Tibial nerve (tissue), 4 donors: ENCODE measurements around the gene TBC1D16. TPM values are rescaled to one million over a fixed set of nuclear protein-coding genes. Genes with fewer than 3 reads are reported as not detected.

Source experiments
- DNase-seq, 2 donors: peaks; one replicate each; pipeline ENCODE4 v3.0.0-alpha.2; 2019; ENCODE audit warnings: low spot score in 2 of 2
- H3K27ac ChIP-seq, 4 donors: fragments of 200-600 bp; sonication (generic) in 3 of 4; one replicate each; pipeline ENCODE4 v1.5.1; 2017 to 2019; ENCODE audit warnings: mild to moderate bottlenecking in 1 of 4
- H3K27me3 ChIP-seq, 2 donors: fragments of 200-600 bp; sonication (generic) in 1 of 2; one replicate each; pipeline versions ENCODE4 v1.5.1 to v1.6.0; 2017 to 2019
- H3K36me3 ChIP-seq, 3 donors: fragments of 200-600 bp; sonication (generic); one replicate each; pipeline ENCODE4 v1.5.1; 2018 to 2019
- H3K4me1 ChIP-seq, 4 donors: fragments of 200-600 bp; sonication (generic) in 3 of 4; one replicate each; pipeline ENCODE4 v1.5.1; 2017 to 2019
- H3K4me3 ChIP-seq, 4 donors: fragments of 200-600 bp; sonication (generic) in 3 of 4; one replicate each; pipeline ENCODE4 v1.5.1; 2017 to 2019; ENCODE audit warnings: mild to moderate bottlenecking in 1 of 4, moderate library complexity in 1 of 4
- H3K9me3 ChIP-seq, 4 donors: fragments of 200-600 bp; sonication (generic) in 3 of 4; one replicate each; pipeline ENCODE4 v1.5.1; 2017 to 2019
- CTCF ChIP-seq, 5 experiments: fragments of 200-600 bp in 3 of 5; fragments of 450-650 bp in 2 of 5; sonication (generic) in 3 of 5; IDR thresholded peaks; one replicate each; pipeline ENCODE4 v1.5.1; 2016 to 2019; ENCODE audit warnings: antibody characterized with exemption in 5 of 5, mild to moderate bottlenecking in 3 of 5, moderate library complexity in 2 of 5
- EP300 ChIP-seq, 2 donors: sonication (generic); formaldehyde crosslinking; IDR thresholded peaks; one replicate each; pipeline ENCODE4 v1.6.1; 2017; ENCODE audit warnings: antibody characterized with exemption in 2 of 2, mild to moderate bottlenecking in 1 of 2
- POLR2A ChIP-seq, 2 donors: fragments of 450-650 bp; IDR thresholded peaks; one replicate each; pipeline ENCODE4 v1.6.1; 2017; ENCODE audit warnings: antibody characterized with exemption in 2 of 2, mild to moderate bottlenecking in 2 of 2, moderate library complexity in 2 of 2
- WGBS, 2 donors: methylation state at CpG; one replicate each; pipeline ENCODE4 v1.1.5; 2018; 5-methylcytosine and 5-hydroxymethylcytosine counted together
- total RNA-seq, 4 donors: library from RNA; depleted of rRNA; stranded (reverse); fragments of >200 nt; gene quantifications; one replicate each; pipeline ENCODE4 v1.1.0, GENCODE V29; 2016

Gene TBC1D16
- total RNA-seq, 4 donors from 2014 or later, result 48.3 to 68.4 (median 58.1) TPM

DNA sequence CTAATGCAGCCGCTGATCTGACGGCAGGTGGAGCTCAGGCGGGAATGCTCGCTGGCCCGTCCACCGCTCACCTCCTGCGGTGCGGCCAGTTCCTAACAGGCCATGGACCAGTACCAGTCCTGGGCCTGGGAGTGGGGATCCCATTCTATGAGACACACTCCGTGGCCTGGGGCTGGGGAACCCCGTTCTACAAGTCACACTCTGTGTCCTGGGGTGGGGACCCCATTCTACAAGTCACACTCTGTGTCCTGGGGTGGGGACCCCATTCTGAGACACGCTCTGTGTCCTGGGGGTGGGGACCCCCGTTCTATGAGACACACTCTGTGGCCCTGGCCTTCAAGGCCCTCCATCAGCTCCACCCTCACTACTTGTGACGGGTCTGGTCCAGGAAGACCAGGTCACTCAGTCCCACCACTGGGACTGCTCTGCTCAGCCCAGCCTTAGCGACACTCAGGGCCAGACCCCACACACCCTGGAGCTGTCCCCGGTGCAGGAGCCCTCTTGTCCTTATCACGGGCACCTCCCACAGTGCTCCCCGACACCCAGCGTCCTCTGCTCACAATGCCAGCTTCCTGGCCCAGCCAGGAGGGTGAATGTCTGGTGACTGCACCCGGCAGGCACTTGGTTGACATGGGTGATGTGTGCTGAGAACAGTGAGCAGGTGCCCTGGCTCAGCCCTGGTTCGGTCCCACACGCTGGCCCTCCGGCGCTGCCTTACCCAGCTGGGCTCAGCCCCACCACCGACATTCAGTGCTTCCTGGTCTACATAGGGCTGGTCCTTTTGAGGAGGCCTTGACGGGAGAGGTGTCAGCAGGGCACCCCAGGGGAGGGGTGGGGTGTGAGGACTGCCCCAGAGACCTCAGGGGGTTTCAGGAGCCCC, 89.1 kb downstream of the TBC1D16 start:
- TF ChIP-seq EP300 (IDR thresholded peaks at IDR 0.05) (no peak), CTCF (IDR thresholded peaks at IDR 0.05) (no peak), POLR2A (IDR thresholded peaks at IDR 0.05) (no peak)
- peaks cover 0 to 87% (median 11%) of the 10 kb centered on the region in 3 donors for H3K36me3 ChIP-seq

DNA sequence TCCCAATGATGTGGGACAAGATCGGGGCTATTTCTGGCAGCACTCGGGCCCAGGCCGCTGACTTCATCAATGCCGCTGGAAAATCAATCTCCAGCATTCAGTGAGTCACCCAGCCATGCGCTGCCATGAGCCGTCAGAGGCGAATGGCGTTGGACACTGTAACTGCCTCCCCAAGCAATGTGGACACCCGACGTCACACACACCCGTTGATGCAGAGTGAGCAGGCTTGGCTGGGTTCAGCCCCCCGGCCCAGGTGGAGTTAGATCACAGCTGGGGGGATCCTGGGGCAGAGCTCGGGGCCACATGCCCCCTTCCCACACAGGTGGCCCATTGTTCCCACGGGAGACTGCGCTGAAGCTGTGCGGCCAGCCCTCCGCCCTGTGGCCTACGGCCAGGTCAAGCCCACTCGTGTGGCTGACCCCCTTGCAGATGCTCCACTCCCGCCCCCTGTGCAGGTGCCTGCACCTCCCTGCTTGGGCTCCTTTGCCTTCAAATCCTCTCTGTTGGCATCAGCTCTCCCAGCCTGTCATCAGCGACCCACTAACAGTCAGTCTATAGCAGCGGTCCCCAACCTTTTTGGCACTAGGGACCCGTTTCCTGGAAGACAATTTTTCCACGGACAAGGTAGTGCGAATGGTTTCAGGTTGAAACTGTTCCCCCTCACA, 89.9 kb downstream of the TBC1D16 start:
- 81 to 84% methylated on average over 19 to 20 of the region's 25 CpGs for WGBS, 2 donors
- H3K27me3 ChIP-seq, result no peaks in the 10 kb centered on the region
- no peak overlapping the region for H3K4me3 ChIP-seq
- peaks cover 0 to 28% (median 0%) of the 10 kb centered on the region in 4 donors for H3K4me1 ChIP-seq
- no peak for TF ChIP-seq EP300 (IDR thresholded peaks at IDR 0.05)
- TF ChIP-seq CTCF (IDR thresholded peaks at IDR 0.05), result no peak
- H3K27ac ChIP-seq, result no peak overlapping the region
- no peaks in the 10 kb centered on the region for H3K9me3 ChIP-seq
- H3K36me3 ChIP-seq, result peaks cover 0 to 96% (median 11%) of the 10 kb centered on the region in 3 donors
- no peak for DNase-seq

More for the DNA sequence above, 89.1 kb downstream of the TBC1D16 start:
- H3K27ac ChIP-seq, result no peak overlapping the region
- no peaks in the 10 kb centered on the region for H3K9me3 ChIP-seq
- no peak overlapping the region for H3K4me3 ChIP-seq
- 94% methylated on average over 24 to 25 of the region's 25 CpGs for WGBS, 2 donors
- peaks cover 0 to 36% (median 8%) of the 10 kb centered on the region in 4 donors for H3K4me1 ChIP-seq
- H3K27me3 ChIP-seq, result no peaks in the 10 kb centered on the region
- DNase-seq, result no peak

GRCh38 chr17:79944821-79945391, 90.8 kb downstream of the TBC1D16 start:
- peaks cover 0 to 20% (median 0%) of the 10 kb centered on the region in 4 donors for H3K4me1 ChIP-seq
- 94 to 95% methylated on average over 11 to 29 of the region's 31 CpGs for WGBS, 2 donors
- DNase-seq, result no peak
- H3K4me3 ChIP-seq, result no peak overlapping the region
- H3K27ac ChIP-seq, result no peak overlapping the region
- no peaks in the 10 kb centered on the region for H3K9me3 ChIP-seq
- no peaks in the 10 kb centered on the region for H3K27me3 ChIP-seq
- no peak for TF ChIP-seq CTCF (IDR thresholded peaks at IDR 0.05)
- TF ChIP-seq EP300 (IDR thresholded peaks at IDR 0.05), result no peak
- TF ChIP-seq POLR2A (IDR thresholded peaks at IDR 0.05), result no peak
- peaks cover 0 to 99% (median 11%) of the 10 kb centered on the region in 3 donors for H3K36me3 ChIP-seq

DNA sequence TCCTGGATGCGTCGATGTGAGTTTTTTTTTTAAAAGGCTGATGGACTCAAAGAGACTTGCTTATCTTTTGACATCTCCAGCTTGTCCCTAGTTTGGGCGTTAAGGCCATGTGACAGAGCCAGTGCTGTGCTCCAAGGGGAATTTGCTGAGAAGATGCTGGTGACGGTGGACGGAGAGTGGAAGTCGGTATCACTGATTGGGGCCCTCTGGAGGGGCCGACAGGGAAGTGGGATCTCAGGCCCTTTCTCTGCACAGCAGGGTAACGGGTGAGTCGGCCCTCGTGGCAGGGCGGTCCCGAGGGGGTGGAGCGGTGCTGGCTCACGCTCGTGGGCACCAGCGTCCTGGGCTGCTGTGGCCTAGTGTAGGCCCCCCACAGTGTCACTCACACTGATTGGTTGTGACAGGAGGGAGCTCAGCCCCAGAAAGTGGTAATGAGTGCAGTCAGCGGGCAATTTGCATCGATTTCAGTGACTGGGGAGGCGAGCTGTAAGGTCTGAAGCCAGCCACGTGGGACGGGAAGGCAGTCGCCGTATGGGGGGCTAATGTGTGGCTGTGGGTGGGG, 91.3 kb downstream of the TBC1D16 start:
- Histone ChIP-seq H3K4me3 (no peak overlapping the region), H3K27me3 (no peaks in the 10 kb centered on the region), H3K9me3 (no peaks in the 10 kb centered on the region), H3K27ac (no peak overlapping the region), H3K36me3 (peaks cover 0 to 99% (median 11%) of the 10 kb centered on the region in 3 donors), H3K4me1 (peaks cover 0 to 14% (median 0%) of the 10 kb centered on the region in 4 donors)
- WGBS, 2 donors, result 93% methylated on average over 18 to 23 of the region's 23 CpGs
- DNase-seq, result no peak
- TF ChIP-seq POLR2A (IDR thresholded peaks at IDR 0.05), result no peak
- no peak for TF ChIP-seq CTCF (IDR thresholded peaks at IDR 0.05)
- TF ChIP-seq EP300 (IDR thresholded peaks at IDR 0.05), result no peak
